ENCODE data around the gene LSM4.
"Not testable (repeated sequence)": the region's sequence is repeated elsewhere in the genome, so short reads cannot be mapped to it uniquely, and the experiment has no call there.

LSM4 gene

DNA sequence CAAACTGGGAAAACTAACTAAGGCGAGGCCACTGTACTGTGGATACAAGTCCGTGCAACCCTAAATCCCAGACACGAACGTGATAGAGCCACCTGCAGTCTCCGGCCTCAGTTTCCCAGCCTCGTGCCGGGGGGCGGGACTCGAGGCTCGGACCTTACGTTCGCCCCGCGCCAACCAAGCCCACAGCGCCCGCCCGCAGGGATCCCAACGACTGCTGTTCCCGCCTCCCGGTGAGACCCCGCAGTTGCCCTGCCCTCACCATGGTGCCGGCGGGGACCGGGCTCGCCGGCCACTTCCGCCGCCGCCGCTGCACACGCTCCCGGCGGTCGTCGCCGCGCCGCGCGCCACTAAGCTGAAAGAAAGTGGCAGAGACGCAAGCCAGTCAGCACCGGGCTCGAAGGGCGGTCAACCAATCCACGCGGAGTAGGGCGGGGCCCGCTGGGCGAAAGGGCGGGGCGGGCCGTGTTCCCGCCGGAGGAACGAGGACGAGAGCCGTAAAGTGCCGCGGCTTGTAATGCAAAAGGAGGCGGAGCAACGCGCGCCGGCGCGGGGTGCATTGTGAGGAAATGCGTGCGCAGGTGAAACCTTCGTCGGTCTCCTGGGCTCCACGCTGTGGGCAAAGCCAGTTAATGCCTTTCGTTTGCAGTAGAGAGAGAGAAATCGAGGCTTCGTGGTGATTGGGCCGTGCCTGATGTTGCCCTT, at the start of gene LSM4:
Gene LSM4 (minus strand): TSS at position 318 of the 702 bp plus-strand sequence. CDS start 56 bp downstream, at position 262.
- DNase-seq = peak; percentile 99

DNA sequence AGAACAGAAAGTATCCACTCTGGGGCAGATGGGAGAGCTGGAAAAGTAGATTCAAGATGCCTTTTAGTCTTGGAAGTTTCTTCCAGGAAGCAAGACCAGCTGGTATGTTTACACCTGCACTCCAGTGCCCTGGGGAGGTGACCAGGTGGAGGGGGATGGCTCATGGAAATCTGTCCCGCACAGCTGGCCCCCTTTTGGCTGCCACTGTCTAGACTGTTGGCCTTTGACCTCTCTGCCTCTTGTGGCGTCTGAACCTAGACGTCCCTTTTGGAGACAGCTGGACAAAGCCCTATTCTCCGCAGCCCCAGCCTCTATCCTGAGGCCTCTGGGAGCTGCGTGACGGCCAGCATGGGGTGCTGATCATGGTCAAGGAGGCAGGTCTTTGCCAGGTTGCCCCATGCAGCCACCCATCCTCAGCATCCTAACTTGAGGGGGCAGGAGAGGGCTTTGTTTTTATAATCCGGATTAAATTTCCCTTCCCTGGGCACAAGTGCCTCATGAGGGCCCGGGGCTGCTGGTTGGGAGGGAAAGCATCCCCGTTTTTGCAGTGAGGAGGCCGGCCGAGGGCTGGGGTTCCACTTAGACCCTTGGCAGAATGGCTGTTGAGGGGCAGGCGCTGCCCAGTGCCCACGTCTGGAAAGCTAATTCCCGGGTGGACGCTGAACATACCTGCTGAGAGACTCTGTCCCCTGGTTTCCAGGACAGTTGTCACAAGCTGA, 45.8 kb upstream of the LSM4 start:
- no peak for DNase-seq

- no peak for DNase-seq
Observed at GRCh38 chr19:18366021-18366435, 43.2 kb upstream of the LSM4 start.

- DNase-seq = no peak
Observed at GRCh38 chr19:18364826-18365528, 42.1 kb upstream of the LSM4 start.

- DNase-seq = not testable (repeated sequence)
Observed at GRCh38 chr19:18364277-18364825, 41.5 kb upstream of the LSM4 start.

- no peak for DNase-seq
Observed at GRCh38 chr19:18363787-18364186, 40.9 kb upstream of the LSM4 start.

- DNase-seq = no peak
Observed at GRCh38 chr19:18362934-18363542, 40.2 kb upstream of the LSM4 start.

DNA sequence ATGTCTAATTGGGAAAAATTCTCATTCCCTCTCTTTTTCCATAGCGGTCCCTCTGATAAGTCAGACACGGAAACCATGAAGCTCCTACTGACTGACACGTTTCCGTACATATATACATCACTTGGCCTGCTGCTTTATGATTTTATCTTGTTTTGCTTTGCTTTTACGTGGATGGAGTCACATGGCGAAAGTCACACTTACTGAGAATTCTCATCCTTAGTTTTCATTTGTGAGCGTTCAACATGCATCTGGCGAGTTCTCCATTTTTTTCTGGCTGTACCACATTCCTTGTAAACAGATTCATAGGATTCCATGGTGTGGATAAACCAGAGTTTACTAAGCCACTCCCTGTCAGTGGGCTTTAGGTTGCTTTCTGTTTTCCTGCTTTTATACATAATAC, 38.8 kb upstream of the LSM4 start:
- DNase-seq = no peak

GRCh38 chr19:18357041-18357440, 34.2 kb upstream of the LSM4 start:
- DNase-seq = no peak

- not testable (repeated sequence) for DNase-seq
Observed at GRCh38 chr19:18354743-18355142, 31.9 kb upstream of the LSM4 start.

DNA sequence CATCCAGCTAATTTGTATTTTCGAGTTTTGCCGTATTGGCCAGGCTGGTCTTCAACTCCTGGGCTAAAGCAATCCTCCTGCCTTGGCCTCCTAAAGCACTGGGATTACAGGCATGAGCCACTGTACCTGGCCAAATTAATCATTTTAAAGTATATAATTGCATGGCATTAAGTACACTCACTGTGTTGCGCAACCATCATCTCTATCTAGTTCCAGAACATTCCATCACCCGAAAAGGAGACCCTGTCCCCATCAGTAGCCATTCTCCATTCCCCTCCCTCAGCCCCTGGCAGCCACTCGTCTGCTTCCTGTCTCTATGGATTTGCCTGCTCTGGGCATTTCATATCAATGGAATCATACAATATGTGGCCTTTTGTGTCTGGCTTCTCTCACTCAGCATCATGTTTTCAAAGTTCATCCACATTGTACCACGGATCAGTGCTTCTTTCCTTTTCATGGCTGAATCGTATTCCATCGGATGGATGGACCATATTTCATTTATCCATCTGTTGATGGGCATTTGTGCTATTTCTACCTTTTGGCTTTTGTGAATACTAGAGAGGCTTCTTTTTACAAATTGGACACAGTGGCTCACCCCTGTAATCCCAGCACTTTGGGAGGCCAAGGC, 30.6 kb upstream of the LSM4 start:
- no peak for DNase-seq

DNA sequence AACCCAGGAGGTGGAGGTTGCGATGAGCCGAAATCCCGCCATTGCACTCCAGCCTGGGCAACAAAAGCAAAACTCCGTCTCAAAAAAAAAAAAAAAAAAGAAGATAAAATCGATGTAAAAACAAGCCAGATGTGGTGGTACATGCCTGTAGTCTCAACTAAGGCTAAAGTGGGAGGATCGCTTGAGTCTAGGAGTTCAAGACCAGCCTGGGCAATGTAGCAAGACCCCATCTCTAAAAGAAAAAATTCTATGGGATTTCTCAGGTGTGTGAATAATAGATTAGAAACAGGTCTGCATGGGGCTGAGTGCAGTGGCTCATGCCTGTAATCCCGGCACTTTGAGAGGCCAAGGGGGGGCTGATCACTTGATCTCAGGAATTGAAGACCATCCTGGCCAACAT, 28.7 kb upstream of the LSM4 start:
- DNase-seq = no peak

DNA sequence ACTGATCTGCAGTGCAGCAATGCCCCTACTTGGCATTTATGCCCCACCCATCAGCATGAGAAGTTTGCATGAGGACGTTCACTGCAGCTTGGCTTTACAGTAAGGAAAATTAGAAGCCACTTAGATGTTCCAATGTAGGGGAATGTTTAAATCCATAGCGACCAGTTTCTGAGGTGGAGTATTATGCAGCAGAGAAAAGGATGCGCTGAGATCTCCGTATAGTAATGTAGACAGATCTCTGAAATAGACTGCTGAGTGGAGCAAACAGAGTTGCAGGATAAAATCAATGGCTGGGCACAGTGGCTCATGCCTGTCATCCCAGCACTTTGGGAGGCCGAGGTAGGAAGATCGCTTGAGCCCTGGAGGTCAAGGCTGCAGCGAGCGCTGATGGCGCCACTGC, 27.6 kb upstream of the LSM4 start:
- DNase-seq = no peak

DNA sequence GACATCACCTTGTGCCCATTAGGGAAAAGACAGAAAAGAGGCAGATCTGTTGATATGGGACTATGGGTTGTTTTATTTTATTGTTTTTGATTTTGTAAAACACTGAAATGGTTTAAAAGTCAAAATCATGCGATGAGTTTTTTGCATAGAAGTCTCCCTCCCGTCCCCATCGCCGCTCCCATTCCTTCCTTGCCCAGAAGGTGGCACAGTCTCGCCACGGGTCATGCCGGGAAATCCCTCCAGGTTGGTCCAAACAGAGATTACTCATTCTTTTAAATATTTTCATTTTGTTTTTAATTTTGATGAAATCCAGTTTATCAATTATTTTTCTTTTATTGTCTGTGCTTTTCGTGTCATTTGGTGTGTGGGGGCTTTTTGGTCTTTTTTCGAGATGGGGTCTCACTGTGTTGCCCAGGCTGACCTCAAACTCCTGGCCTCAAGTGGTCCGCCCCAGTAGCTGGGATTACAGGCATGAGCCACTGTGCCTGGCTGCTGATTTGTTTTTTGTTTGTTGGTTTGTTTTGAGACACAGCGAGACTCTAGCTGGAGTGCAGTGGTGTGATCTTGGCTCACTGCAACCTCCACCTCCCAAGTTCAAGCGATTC, 26.8 kb upstream of the LSM4 start:
- peak; percentile 40 for DNase-seq

- DNase-seq = not testable (repeated sequence)
Observed at GRCh38 chr19:18348818-18349339, 26.0 kb upstream of the LSM4 start.

DNA sequence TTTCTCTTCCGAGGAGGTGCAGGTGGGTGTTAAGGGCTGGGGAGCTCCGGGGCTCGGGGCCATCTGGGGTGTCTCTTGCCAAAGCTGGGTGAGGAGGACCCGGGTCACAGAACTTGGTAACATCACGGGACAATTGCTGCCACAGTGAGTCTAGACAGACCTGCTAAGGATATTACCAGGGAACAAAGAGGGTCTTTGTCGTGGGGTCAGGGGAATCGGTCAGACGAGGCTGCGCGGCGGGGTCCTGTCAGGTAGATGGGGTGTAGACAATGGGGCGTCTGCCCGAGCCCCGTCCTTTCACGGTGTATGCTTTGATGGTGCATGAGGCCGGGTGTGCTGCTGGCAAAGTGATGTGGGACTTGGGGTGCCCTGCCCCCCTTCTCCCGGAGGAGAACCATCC, 25.3 kb upstream of the LSM4 start:
- no peak for DNase-seq

DNA sequence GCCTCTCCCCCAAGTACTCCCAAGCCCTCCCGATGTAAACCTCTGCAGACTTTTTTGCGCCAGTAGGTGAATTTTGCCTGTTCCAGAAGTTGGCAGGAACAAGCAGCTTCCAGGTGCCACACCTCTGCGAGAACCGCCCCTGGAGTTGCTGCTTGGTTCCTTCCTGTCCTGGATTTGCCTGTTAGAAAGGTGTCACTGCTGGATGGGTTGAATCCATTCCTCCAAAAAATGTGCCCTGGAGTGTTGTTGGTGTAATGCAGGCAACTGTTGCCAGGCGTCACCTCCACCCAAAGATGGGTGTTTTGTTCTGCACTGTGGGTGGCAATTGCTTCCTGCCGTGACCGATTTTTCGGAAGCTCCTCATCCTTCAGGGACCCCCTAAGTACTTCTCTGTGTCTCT, 23.2 kb upstream of the LSM4 start:
- no peak for DNase-seq

DNA sequence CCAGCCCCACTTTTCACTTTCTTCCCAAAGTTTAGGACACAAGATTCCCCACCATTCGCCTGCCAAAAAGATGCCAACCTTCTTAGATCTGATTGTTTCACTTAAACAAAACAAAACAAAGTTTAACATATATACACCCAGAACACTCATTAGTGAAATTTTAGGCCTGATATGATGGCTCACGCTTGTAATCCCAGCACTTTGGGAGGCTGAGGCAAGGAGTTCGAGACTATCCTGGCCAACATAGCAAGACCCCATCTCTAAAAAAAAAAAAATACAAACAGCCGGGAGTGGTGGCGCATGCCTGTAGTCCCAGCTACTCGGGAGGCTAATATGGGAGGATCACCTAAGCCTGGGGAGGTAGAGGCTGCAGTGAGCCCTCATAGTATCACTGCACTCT, 22.4 kb upstream of the LSM4 start:
- no peak for DNase-seq

DNA sequence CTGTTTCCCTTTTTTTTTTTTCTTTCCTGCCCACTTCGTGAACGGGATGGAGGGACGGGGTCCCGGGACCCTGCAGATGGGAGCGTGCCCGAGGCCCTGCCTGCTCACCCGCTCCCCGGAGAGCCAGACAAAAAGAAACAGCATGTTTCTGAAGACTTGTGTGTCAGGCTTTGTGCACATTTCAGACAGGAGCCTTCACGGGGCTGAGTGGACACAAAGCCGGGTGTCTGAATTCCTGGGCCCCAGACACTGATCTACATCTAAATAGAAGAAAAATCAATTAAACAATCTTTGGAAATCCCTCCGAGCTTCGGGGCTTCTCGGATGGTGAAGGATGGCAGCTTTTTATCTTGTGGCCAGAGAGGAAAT, 21.7 kb upstream of the LSM4 start:
- DNase-seq = no peak

- DNase-seq = no peak
Observed at GRCh38 chr19:18342090-18342632, 19.3 kb upstream of the LSM4 start.

GRCh38 chr19:18340990-18341868, 18.4 kb upstream of the LSM4 start:
- DNase-seq = peak; percentile 66
